Lower lobe of right lung (tissue), 2 donors: ENCODE measurements around the gene PLEKHH2. TPM values are rescaled to one million over a fixed set of nuclear protein-coding genes. Genes with fewer than 3 reads are reported as not detected.
"Not testable (repeated sequence)": the region's sequence is repeated elsewhere in the genome, so short reads cannot be mapped to it uniquely, and the experiment has no call there.

Source experiments
- ATAC-seq, 2 donors: fragments of 200-7000 bp; cut with Tn5 transposase; one replicate each; pipeline ENCODE4 v1.9.1; 2020 to 2022; ENCODE audit warnings: mild to moderate bottlenecking in 2 of 2, moderate library complexity in 2 of 2
- DNase-seq: peaks from one replicate; pipeline ENCODE4 v3.0.0-alpha.2; 2020
- H3K27ac ChIP-seq: fragments of 200-600 bp; one replicate; pipeline ENCODE4 v1.8.0; 2022
- H3K27me3 ChIP-seq: fragments of 200-600 bp; one replicate; pipeline ENCODE4 v1.8.0; 2022; ENCODE audit warnings: low read depth
- H3K36me3 ChIP-seq: fragments of 200-600 bp; one replicate; pipeline ENCODE4 v1.8.0; 2022; ENCODE audit warnings: mild to moderate bottlenecking
- H3K4me1 ChIP-seq: fragments of 200-600 bp; one replicate; pipeline ENCODE4 v1.8.0; 2022
- H3K4me3 ChIP-seq: fragments of 200-600 bp; one replicate; pipeline ENCODE4 v1.8.0; 2022; ENCODE audit warnings: mild to moderate bottlenecking
- H3K9me3 ChIP-seq: fragments of 200-600 bp; one replicate; pipeline ENCODE4 v1.8.0; 2022
- intact Hi-C: fragments of 100-400 bp; cut with DNase I; formaldehyde crosslinking; loops from one replicate; pipeline ENCODE4 v1.11.0; 2022
- total RNA-seq: library from RNA; stranded (reverse); fragmentation: NEBNext Ultra II Directional; extraction: Animal tissue kit (Norgen Biotek cat#: 25700); gene quantifications from one replicate; pipeline ENCODE4 v1.2.1, GENCODE V29; 2021
- TF ChIP-seq, protein P1 (sequence below): fragments of 200-600 bp; IDR thresholded peaks from one replicate; pipeline ENCODE4 v1.8.0; 2022; ENCODE audit warnings: antibody characterized with exemption, mild to moderate bottlenecking
- donor health status: DM: no; HTN: yes; CAD: no; lungs with severe emphysema.

PLEKHH2 gene
- total RNA-seq, 1 donor from 2014 or later: 42.0 TPM

DNA sequence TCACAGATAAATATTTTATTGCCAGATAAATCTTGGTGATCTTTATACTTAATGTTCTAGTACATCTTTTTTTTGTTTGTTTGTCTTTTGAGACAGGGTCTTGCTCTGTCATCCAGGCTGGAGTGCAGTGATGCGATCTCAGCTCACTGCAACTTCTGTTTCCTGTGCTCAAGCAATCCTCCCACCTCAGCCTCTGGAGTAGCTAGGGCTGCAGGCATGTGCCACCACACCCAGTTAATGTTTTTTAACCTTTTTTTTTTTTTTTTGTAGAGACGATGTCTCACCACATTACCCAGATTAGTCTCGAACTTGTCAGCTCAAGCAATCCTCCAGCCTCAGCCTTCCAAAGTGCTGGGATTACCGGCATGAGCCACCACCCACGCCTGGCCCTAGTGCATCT, 48.3 kb downstream of the PLEKHH2 start:
- H3K4me3 ChIP-seq: no peak overlapping the region
- no peaks in the 10 kb centered on the region for H3K4me1 ChIP-seq
- intact Hi-C loops: no loop called here
- no peak overlapping the region for H3K27ac ChIP-seq
- TF ChIP-seq, protein P1, sequence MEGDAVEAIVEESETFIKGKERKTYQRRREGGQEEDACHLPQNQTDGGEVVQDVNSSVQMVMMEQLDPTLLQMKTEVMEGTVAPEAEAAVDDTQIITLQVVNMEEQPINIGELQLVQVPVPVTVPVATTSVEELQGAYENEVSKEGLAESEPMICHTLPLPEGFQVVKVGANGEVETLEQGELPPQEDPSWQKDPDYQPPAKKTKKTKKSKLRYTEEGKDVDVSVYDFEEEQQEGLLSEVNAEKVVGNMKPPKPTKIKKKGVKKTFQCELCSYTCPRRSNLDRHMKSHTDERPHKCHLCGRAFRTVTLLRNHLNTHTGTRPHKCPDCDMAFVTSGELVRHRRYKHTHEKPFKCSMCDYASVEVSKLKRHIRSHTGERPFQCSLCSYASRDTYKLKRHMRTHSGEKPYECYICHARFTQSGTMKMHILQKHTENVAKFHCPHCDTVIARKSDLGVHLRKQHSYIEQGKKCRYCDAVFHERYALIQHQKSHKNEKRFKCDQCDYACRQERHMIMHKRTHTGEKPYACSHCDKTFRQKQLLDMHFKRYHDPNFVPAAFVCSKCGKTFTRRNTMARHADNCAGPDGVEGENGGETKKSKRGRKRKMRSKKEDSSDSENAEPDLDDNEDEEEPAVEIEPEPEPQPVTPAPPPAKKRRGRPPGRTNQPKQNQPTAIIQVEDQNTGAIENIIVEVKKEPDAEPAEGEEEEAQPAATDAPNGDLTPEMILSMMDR: no peak
- no peaks in the 10 kb centered on the region for H3K9me3 ChIP-seq
- ATAC-seq (no peak), DNase-seq (no peak)
- H3K27me3 ChIP-seq: no peaks in the 10 kb centered on the region
- H3K36me3 ChIP-seq: no peaks in the 10 kb centered on the region

DNA sequence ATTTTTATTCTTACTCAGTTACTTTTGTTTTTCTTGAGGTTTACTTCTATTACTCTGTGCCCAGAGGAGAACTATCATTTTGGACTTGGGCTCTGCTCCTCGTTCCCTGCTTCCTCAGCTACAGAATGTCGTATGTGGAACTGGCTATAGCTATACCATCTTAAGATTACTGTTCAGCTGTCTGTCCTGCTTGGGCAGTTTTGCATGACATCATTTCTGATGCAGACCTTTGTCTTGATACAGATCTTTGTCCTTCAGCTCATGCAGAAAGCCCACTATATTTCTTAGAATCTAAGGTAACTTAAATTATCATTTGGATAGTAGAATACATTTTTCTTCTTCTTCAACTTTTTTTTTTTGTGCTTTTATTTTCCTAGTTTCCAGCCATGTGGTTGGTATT, 52.9 kb downstream of the PLEKHH2 start:
- no peak for DNase-seq
- H3K36me3 ChIP-seq: no peaks in the 10 kb centered on the region
- no peak overlapping the region for H3K27ac ChIP-seq
- no peak for ATAC-seq
- no peaks in the 10 kb centered on the region for H3K27me3 ChIP-seq
- TF ChIP-seq, protein P1: no peak
- intact Hi-C loops: no loop called here
- H3K9me3 ChIP-seq: no peaks in the 10 kb centered on the region
- H3K4me1 ChIP-seq: no peaks in the 10 kb centered on the region
- no peak overlapping the region for H3K4me3 ChIP-seq

DNA sequence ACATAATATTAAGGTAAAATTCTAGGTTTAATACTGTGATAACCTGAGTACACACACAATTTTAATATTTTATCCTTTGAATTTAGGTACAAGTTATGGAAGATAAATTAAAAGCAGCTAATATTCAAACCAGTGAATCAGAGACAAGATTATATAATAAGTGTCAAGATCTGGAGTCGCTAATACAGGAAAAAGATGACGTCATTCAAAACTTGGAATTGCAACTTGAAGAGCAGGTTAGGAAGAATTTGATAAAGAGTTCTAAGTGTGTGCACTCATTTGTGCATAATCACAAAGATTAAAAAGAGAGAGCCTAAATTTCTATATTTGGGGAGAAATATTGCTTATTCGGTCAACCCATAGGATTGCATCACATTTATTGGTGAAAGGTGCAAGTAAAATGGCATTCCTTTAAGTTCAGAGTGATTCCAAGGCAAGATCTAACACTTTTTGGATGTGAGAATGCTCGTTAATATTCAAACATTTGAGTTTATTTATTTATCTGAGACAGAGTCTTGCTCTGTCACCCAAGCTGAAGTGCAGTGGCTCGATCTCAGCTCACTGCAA, 55.5 kb downstream of the PLEKHH2 start:
- Histone ChIP-seq H3K4me1 (no peaks in the 10 kb centered on the region), H3K27ac (no peak overlapping the region), H3K9me3 (no peaks in the 10 kb centered on the region), H3K36me3 (no peaks in the 10 kb centered on the region), H3K4me3 (no peak overlapping the region), H3K27me3 (no peaks in the 10 kb centered on the region)
- ATAC-seq (no peak), DNase-seq (no peak)
- TF ChIP-seq, protein P1: no peak
- intact Hi-C loops: no loop called here

DNA sequence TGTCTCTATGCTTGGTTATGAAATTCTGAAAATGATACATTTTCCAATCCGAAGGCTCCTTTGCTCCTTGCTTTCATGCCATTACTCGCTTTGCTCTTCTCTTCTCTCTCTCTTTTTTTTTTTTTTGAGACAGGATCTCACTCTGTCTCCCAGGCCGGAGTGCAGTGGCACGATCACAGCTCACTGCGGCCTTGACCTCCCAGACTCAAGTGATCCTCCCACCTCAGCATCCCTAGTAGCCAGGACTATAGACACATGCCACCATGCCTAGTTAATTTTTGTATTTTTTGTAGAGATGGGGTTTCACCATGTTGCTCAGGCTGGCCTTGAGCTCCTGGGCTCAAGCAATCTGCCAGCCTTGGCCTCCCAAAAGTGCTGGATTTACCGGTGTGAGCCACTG, 61.1 kb downstream of the PLEKHH2 start:
- H3K9me3 ChIP-seq, H3K4me3 ChIP-seq, H3K27ac ChIP-seq, DNase-seq, intact Hi-C loops, H3K36me3 ChIP-seq, H3K4me1 ChIP-seq, H3K27me3 ChIP-seq, ATAC-seq: not testable (repeated sequence)

DNA sequence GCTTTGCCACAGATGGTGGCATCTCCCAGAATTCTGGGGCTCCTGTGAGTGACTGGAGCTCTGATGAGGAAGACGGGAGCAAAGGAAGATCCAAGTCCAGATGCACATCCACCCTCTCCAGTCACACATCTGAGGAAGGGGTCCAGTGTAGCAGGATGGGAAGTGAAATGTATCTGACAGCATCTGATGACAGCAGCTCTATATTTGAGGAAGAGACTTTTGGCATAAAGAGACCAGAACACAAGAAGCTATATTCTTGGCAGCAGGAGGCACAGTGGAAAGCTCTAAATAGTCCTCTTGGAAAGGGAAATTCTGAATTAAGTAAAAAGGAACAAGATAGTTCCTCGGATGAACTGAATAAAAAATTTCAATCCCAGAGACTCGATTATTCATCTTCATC, 62.7 kb downstream of the PLEKHH2 start:
- no peaks in the 10 kb centered on the region for H3K27me3 ChIP-seq
- H3K4me1 ChIP-seq: no peaks in the 10 kb centered on the region
- no peak for DNase-seq
- H3K27ac ChIP-seq: no peak overlapping the region
- H3K4me3 ChIP-seq: no peak overlapping the region
- TF ChIP-seq, protein P1: no peak
- intact Hi-C loops: no loop called here
- no peak for ATAC-seq
- no peaks in the 10 kb centered on the region for H3K9me3 ChIP-seq
- H3K36me3 ChIP-seq: peaks cover 5% of the 10 kb centered on the region

DNA sequence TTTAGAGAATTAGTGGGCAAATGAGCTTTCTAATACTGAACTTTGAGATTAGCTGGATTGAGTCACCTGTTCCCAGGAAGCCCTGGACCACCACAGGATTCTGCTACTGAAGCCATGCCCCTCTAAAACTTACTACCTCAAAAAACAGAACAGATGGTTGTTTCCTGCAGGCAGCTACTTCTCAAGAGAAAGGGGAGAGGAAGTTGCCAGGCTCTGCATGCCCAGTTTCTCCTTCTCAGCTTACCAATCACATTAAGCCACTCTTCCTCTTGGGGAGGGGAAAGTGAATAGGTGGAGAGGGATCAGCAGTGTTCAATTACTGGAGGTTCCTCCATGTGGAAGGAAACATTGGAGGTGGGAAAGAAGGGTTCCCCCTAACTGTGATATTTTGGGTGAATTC, 64.1 kb downstream of the PLEKHH2 start:
- Histone ChIP-seq H3K27ac (no peak overlapping the region), H3K36me3 (peaks cover 5% of the 10 kb centered on the region), H3K4me3 (no peak overlapping the region), H3K4me1 (no peaks in the 10 kb centered on the region), H3K9me3 (no peaks in the 10 kb centered on the region), H3K27me3 (no peaks in the 10 kb centered on the region)
- TF ChIP-seq, protein P1: no peak
- ATAC-seq: no peak
- intact Hi-C loops: no loop called here
- DNase-seq: no peak
